Measurements from ENCODE around the gene PARD3.

GRCh38 chr10:34535872-34536271 is 279.2 kb downstream of the PARD3 start:
- no peak for TF ChIP-seq CTCF (conservative IDR thresholded peaks at IDR 0.05; ENCODE audit: low read depth, low read length)
- TF ChIP-seq EZH2phosphoT487 (IDR thresholded peaks at IDR 0.05; ENCODE audit: borderline replicate concordance, low read length): no peak
- TF ChIP-seq EZH2 (IDR thresholded peaks at IDR 0.05; ENCODE audit: low read length, unreplicated experiment): no peak
